Measurements from ENCODE around the gene PET100.

Gene PET100

GRCh38 chr19:7614859-7615741, 14.5 kb upstream of the PET100 start:
- Histone ChIP-seq H3K36me3 (ENCODE audit: control insufficient read depth in 1 of 2, insufficient read depth in 2 of 2, low read length in 2 of 2) (peaks cover 0 to 19% of the 10 kb centered on the region in 2 donors), H3K27ac (ENCODE audit: low read length) (no peak overlapping the region), H3K27me3 (ENCODE audit: low read depth, low read length) (no peaks in the 10 kb centered on the region), H3K4me1 (ENCODE audit: control insufficient read depth in 1 of 2, insufficient read depth in 2 of 2, low read length in 2 of 2) (peaks cover 0 to 3% of the 10 kb centered on the region in 2 donors), H3K9me3 (ENCODE audit: control insufficient read depth in 1 of 2, low read length in 2 of 2) (no peaks in the 10 kb centered on the region), H3K4me3 (ENCODE audit: low read depth in 1 of 2, low read length in 2 of 2) (no peak overlapping the region)

- Histone ChIP-seq H3K4me3 (ENCODE audit: low read depth in 1 of 2, low read length in 2 of 2) (no peak overlapping the region), H3K36me3 (ENCODE audit: control insufficient read depth in 1 of 2, insufficient read depth in 2 of 2, low read length in 2 of 2) (peaks cover 8 to 40% of the 10 kb centered on the region in 2 donors), H3K27me3 (ENCODE audit: low read depth, low read length) (no peaks in the 10 kb centered on the region), H3K27ac (ENCODE audit: low read length) (no peak overlapping the region), H3K9me3 (ENCODE audit: control insufficient read depth in 1 of 2, low read length in 2 of 2) (no peaks in the 10 kb centered on the region), H3K4me1 (ENCODE audit: control insufficient read depth in 1 of 2, insufficient read depth in 2 of 2, low read length in 2 of 2) (peaks cover 0 to 3% of the 10 kb centered on the region in 2 donors)
Measured at GRCh38 chr19:7617172-7617571, 12.4 kb upstream of the PET100 start.

- H3K9me3 ChIP-seq (ENCODE audit: control insufficient read depth in 1 of 2, low read length in 2 of 2), result no peaks in the 10 kb centered on the region
- peaks cover 11 to 45% of the 10 kb centered on the region in 2 donors for H3K36me3 ChIP-seq (ENCODE audit: control insufficient read depth in 1 of 2, insufficient read depth in 2 of 2, low read length in 2 of 2)
- H3K27ac ChIP-seq (ENCODE audit: low read length), result no peak overlapping the region
- no peaks in the 10 kb centered on the region for H3K27me3 ChIP-seq (ENCODE audit: low read depth, low read length)
- peaks cover 0 to 3% of the 10 kb centered on the region in 2 donors for H3K4me1 ChIP-seq (ENCODE audit: control insufficient read depth in 1 of 2, insufficient read depth in 2 of 2, low read length in 2 of 2)
- no peak overlapping the region for H3K4me3 ChIP-seq (ENCODE audit: low read depth in 1 of 2, low read length in 2 of 2)
Measured at GRCh38 chr19:7617735-7618134, 11.9 kb upstream of the PET100 start.

- H3K27ac ChIP-seq (ENCODE audit: low read length), result no peak overlapping the region
- H3K27me3 ChIP-seq (ENCODE audit: low read depth, low read length), result no peaks in the 10 kb centered on the region
- H3K36me3 ChIP-seq (ENCODE audit: control insufficient read depth in 1 of 2, insufficient read depth in 2 of 2, low read length in 2 of 2), result peaks cover 17 to 51% of the 10 kb centered on the region in 2 donors
- no peak overlapping the region for H3K4me3 ChIP-seq (ENCODE audit: low read depth in 1 of 2, low read length in 2 of 2)
- no peaks in the 10 kb centered on the region for H3K9me3 ChIP-seq (ENCODE audit: control insufficient read depth in 1 of 2, low read length in 2 of 2)
- peaks cover 0 to 3% of the 10 kb centered on the region in 2 donors for H3K4me1 ChIP-seq (ENCODE audit: control insufficient read depth in 1 of 2, insufficient read depth in 2 of 2, low read length in 2 of 2)
Measured at GRCh38 chr19:7618348-7618747, 11.2 kb upstream of the PET100 start.

GRCh38 chr19:7618771-7619510, 10.7 kb upstream of the PET100 start:
- peaks cover 0 to 3% of the 10 kb centered on the region in 2 donors for H3K4me1 ChIP-seq (ENCODE audit: control insufficient read depth in 1 of 2, insufficient read depth in 2 of 2, low read length in 2 of 2)
- no peak overlapping the region for H3K27ac ChIP-seq (ENCODE audit: low read length)
- peaks cover 17 to 57% of the 10 kb centered on the region in 2 donors for H3K36me3 ChIP-seq (ENCODE audit: control insufficient read depth in 1 of 2, insufficient read depth in 2 of 2, low read length in 2 of 2)
- H3K27me3 ChIP-seq (ENCODE audit: low read depth, low read length), result no peaks in the 10 kb centered on the region
- no peak overlapping the region for H3K4me3 ChIP-seq (ENCODE audit: low read depth in 1 of 2, low read length in 2 of 2)
- H3K9me3 ChIP-seq (ENCODE audit: control insufficient read depth in 1 of 2, low read length in 2 of 2), result no peaks in the 10 kb centered on the region

GRCh38 chr19:7619671-7620441, 9.7 kb upstream of the PET100 start:
- Histone ChIP-seq H3K4me1 (ENCODE audit: control insufficient read depth in 1 of 2, insufficient read depth in 2 of 2, low read length in 2 of 2) (peaks cover 0 to 3% of the 10 kb centered on the region in 2 donors), H3K36me3 (ENCODE audit: control insufficient read depth in 1 of 2, insufficient read depth in 2 of 2, low read length in 2 of 2) (peaks cover 17 to 66% of the 10 kb centered on the region in 2 donors), H3K4me3 (ENCODE audit: low read depth in 1 of 2, low read length in 2 of 2) (no peak overlapping the region), H3K9me3 (ENCODE audit: control insufficient read depth in 1 of 2, low read length in 2 of 2) (no peaks in the 10 kb centered on the region), H3K27me3 (ENCODE audit: low read depth, low read length) (no peaks in the 10 kb centered on the region), H3K27ac (ENCODE audit: low read length) (no peak overlapping the region)

- Histone ChIP-seq H3K4me1 (ENCODE audit: control insufficient read depth in 1 of 2, insufficient read depth in 2 of 2, low read length in 2 of 2) (peaks cover 0 to 3% of the 10 kb centered on the region in 2 donors), H3K9me3 (ENCODE audit: control insufficient read depth in 1 of 2, low read length in 2 of 2) (no peaks in the 10 kb centered on the region), H3K27ac (ENCODE audit: low read length) (no peak overlapping the region), H3K4me3 (ENCODE audit: low read depth in 1 of 2, low read length in 2 of 2) (no peak overlapping the region), H3K27me3 (ENCODE audit: low read depth, low read length) (no peaks in the 10 kb centered on the region), H3K36me3 (ENCODE audit: control insufficient read depth in 1 of 2, insufficient read depth in 2 of 2, low read length in 2 of 2) (peaks cover 23 to 72% of the 10 kb centered on the region in 2 donors)
Measured at GRCh38 chr19:7620442-7621412, 8.9 kb upstream of the PET100 start.

- Histone ChIP-seq H3K36me3 (ENCODE audit: control insufficient read depth in 1 of 2, insufficient read depth in 2 of 2, low read length in 2 of 2) (peaks cover 29 to 75% of the 10 kb centered on the region in 2 donors), H3K4me3 (ENCODE audit: low read depth in 1 of 2, low read length in 2 of 2) (no peak overlapping the region), H3K27me3 (ENCODE audit: low read depth, low read length) (no peaks in the 10 kb centered on the region), H3K9me3 (ENCODE audit: control insufficient read depth in 1 of 2, low read length in 2 of 2) (no peaks in the 10 kb centered on the region), H3K4me1 (ENCODE audit: control insufficient read depth in 1 of 2, insufficient read depth in 2 of 2, low read length in 2 of 2) (peaks cover 1 to 15% of the 10 kb centered on the region in 2 donors), H3K27ac (ENCODE audit: low read length) (no peak overlapping the region)
Measured at GRCh38 chr19:7622933-7623685, 6.5 kb upstream of the PET100 start.

GRCh38 chr19:7623725-7624603, 5.6 kb upstream of the PET100 start:
- Histone ChIP-seq H3K4me3 (ENCODE audit: low read depth in 1 of 2, low read length in 2 of 2) (no peak overlapping the region), H3K9me3 (ENCODE audit: control insufficient read depth in 1 of 2, low read length in 2 of 2) (no peaks in the 10 kb centered on the region), H3K4me1 (ENCODE audit: control insufficient read depth in 1 of 2, insufficient read depth in 2 of 2, low read length in 2 of 2) (peaks cover 8 to 19% of the 10 kb centered on the region in 2 donors), H3K36me3 (ENCODE audit: control insufficient read depth in 1 of 2, insufficient read depth in 2 of 2, low read length in 2 of 2) (peaks cover 29 to 68% of the 10 kb centered on the region in 2 donors), H3K27me3 (ENCODE audit: low read depth, low read length) (no peaks in the 10 kb centered on the region), H3K27ac (ENCODE audit: low read length) (no peak overlapping the region)
